Body of pancreas (tissue), 4 donors: ENCODE measurements around the gene FBXO40. TPM values are rescaled to one million over a fixed set of nuclear protein-coding genes. Genes with fewer than 3 reads are reported as not detected.
"Not testable (repeated sequence)": the region's sequence is repeated elsewhere in the genome, so short reads cannot be mapped to it uniquely, and the experiment has no call there.

Source experiments
- ATAC-seq: fragments of 150-250 bp; one replicate; pipeline ENCODE4 v1.9.1; 2016
- DNase-seq, 4 donors: peaks; one replicate each; pipeline ENCODE4 v3.0.0-alpha.2; 2019
- H3K27ac ChIP-seq, 4 donors: fragments of 200-600 bp; sonication (generic); 1 replicate in 3 of 4; 2 replicates in 1 of 4; pipeline versions ENCODE4 v1.5.1 to v1.6.1; 2016 to 2019; ENCODE audit warnings: mild to moderate bottlenecking in 1 of 4, mixed read lengths in 1 of 4, moderate library complexity in 1 of 4
- H3K27me3 ChIP-seq, 2 donors: fragments of 200-600 bp; sonication (generic); one replicate each; pipeline ENCODE4 v1.6.0; 2016; ENCODE audit warnings: mild to moderate bottlenecking in 1 of 2
- H3K36me3 ChIP-seq, 2 donors: fragments of 200-600 bp; sonication (generic); replicated peaks in 1 of 2; 2 replicates each; pipeline ENCODE4 v1.5.1; 2016; ENCODE audit warnings: low read depth in 2 of 2; ENCODE audit not compliant: insufficient read depth in 1 of 2
- H3K4me1 ChIP-seq: fragments of 200-600 bp; sonication (generic); one replicate; pipeline ENCODE4 v1.6.0; 2016
- H3K4me3 ChIP-seq, 2 donors: fragments of 200-600 bp; sonication (generic); 1 replicate in 1 of 2; 2 replicates in 1 of 2; pipeline ENCODE4 v1.5.1; 2016 to 2019
- H3K9me3 ChIP-seq, 3 donors: fragments of 200-600 bp; sonication (generic); 1 replicate in 2 of 3; 2 replicates in 1 of 3; pipeline ENCODE4 v1.5.1; 2016
- POLR2A ChIP-seq, 3 donors: fragments of 450-650 bp; IDR thresholded peaks; one replicate each; pipeline ENCODE4 v1.6.1; 2016; ENCODE audit warnings: antibody characterized with exemption in 3 of 3, mild to moderate bottlenecking in 2 of 3
- WGBS, 2 donors: methylation state at CpG; one replicate each; pipeline ENCODE4 v1.1.5; 2017; 5-methylcytosine and 5-hydroxymethylcytosine counted together
- intact Hi-C: fragments of 100-400 bp; cut with DNase I; formaldehyde crosslinking; loops from one replicate; pipeline ENCODE4 v1.15.1; 2023
- total RNA-seq, 2 donors: library from RNA; depleted of rRNA; stranded (reverse); fragments of >200 nt; gene quantifications; one replicate each; pipeline ENCODE4 v1.1.0, GENCODE V29; 2016
- TF ChIP-seq, protein P1 (sequence below), 7 experiments: fragments of 450-650 bp in 4 of 7; fragments of 200-600 bp in 3 of 7; sonication (generic) in 3 of 7; IDR thresholded peaks; one replicate each; pipeline ENCODE4 v1.5.1; 2016 to 2019; ENCODE audit warnings: antibody characterized with exemption in 7 of 7

FBXO40 gene
- total RNA-seq, 2 donors from 2014 or later = not detected

DNA sequence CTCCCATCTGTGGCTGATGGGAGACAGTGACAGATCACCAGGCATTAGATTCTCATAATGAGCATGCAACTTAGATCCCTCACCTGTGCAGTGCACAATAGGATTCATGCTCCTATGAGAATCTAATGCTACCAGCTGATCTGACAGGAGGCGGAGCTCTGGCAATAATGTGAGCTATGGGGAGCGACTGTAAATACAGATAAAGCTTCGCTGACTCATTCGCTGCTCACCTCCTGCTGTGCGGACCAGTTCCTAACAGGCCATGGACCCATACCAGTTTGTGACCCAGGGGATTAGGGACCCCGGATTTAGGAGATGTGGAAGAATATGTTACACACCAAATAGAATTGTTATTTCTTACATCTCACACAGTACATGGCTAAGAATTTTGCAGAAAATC, 18.7 kb upstream of the FBXO40 start:
- intact Hi-C loops = no loop called here
- TF ChIP-seq POLR2A (IDR thresholded peaks at IDR 0.05) = no peak
- TF ChIP-seq, protein P1, sequence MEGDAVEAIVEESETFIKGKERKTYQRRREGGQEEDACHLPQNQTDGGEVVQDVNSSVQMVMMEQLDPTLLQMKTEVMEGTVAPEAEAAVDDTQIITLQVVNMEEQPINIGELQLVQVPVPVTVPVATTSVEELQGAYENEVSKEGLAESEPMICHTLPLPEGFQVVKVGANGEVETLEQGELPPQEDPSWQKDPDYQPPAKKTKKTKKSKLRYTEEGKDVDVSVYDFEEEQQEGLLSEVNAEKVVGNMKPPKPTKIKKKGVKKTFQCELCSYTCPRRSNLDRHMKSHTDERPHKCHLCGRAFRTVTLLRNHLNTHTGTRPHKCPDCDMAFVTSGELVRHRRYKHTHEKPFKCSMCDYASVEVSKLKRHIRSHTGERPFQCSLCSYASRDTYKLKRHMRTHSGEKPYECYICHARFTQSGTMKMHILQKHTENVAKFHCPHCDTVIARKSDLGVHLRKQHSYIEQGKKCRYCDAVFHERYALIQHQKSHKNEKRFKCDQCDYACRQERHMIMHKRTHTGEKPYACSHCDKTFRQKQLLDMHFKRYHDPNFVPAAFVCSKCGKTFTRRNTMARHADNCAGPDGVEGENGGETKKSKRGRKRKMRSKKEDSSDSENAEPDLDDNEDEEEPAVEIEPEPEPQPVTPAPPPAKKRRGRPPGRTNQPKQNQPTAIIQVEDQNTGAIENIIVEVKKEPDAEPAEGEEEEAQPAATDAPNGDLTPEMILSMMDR (IDR thresholded peaks at IDR 0.05) = no peak
- H3K9me3 ChIP-seq = no peaks in the 10 kb centered on the region

DNA sequence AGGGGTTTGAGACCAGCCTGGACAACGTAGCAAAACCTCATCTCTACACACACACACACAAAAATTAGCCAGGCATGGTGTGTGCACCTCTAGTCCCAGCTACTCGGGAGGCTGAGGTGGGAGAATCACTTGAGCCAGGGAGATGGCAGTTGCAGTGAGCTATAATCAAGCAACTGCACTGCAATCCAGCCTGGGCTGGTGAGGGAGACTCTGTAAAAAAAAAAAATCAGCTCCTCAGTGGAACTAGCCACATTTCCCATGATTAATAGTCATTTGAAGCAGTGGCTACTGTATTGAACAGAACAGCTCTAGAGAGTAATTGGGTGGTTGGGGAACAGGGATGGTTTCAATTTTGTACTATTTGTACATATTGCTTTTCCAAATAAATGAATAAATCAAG, 11.5 kb upstream of the FBXO40 start:
- no peak for DNase-seq
- H3K4me3 ChIP-seq = no peak overlapping the region
- ATAC-seq = no peak
- intact Hi-C loops = no loop called here
- WGBS, 2 donors = 50 to 55% methylated on average over 2 of the region's 2 CpGs
- H3K27ac ChIP-seq = no peak overlapping the region
- H3K4me1 ChIP-seq = no peaks in the 10 kb centered on the region
- no peaks in the 10 kb centered on the region for H3K36me3 ChIP-seq
- no peak for TF ChIP-seq POLR2A (IDR thresholded peaks at IDR 0.05)
- TF ChIP-seq, protein P1 (IDR thresholded peaks at IDR 0.05) = no peak
- no peaks in the 10 kb centered on the region for H3K27me3 ChIP-seq
- no peaks in the 10 kb centered on the region for H3K9me3 ChIP-seq

More for the DNA sequence above, 18.7 kb upstream of the FBXO40 start:
- WGBS, 2 donors = 33 to 34% methylated on average over 6 of the region's 6 CpGs
- Histone ChIP-seq H3K27me3 (no peaks in the 10 kb centered on the region), H3K27ac (no peak overlapping the region), H3K4me3 (no peak overlapping the region), H3K4me1 (no peaks in the 10 kb centered on the region), H3K36me3 (no peaks in the 10 kb centered on the region)
- ATAC-seq (peak; percentile 71), DNase-seq (peak; percentile 47 to 71 (median 60))

DNA sequence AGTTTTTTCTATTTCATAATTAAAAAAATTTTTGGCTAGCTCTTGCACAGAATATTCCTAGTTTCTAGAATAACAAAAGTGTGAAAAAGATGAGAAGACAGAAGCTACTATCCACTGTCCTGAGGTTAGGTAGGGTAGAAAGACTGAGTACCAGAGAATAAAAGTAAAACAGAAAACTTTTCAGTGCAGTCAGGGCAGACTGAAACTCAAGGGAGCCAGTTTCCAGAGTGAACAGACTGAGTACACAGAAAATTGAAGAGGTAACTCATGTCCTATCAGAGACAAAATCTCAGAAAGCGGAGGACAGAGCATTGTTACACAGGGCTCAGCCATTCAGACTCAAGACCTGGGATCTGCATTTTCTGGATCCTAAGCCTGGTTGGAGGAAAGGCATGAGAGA, 8.8 kb upstream of the FBXO40 start:
- intact Hi-C loops = no loop called here
- DNase-seq = no peak
- no peaks in the 10 kb centered on the region for H3K36me3 ChIP-seq
- H3K4me1 ChIP-seq = no peaks in the 10 kb centered on the region
- no peak overlapping the region for H3K4me3 ChIP-seq
- no peak for ATAC-seq
- no peaks in the 10 kb centered on the region for H3K27me3 ChIP-seq
- TF ChIP-seq POLR2A (IDR thresholded peaks at IDR 0.05) = no peak
- TF ChIP-seq, protein P1 (IDR thresholded peaks at IDR 0.05) = no peak
- H3K9me3 ChIP-seq = no peaks in the 10 kb centered on the region
- H3K27ac ChIP-seq = no peak overlapping the region
- 80 to 86% methylated on average over 1 of the region's 1 CpG for whole genome bisulfite sequencing, 2 donors

DNA sequence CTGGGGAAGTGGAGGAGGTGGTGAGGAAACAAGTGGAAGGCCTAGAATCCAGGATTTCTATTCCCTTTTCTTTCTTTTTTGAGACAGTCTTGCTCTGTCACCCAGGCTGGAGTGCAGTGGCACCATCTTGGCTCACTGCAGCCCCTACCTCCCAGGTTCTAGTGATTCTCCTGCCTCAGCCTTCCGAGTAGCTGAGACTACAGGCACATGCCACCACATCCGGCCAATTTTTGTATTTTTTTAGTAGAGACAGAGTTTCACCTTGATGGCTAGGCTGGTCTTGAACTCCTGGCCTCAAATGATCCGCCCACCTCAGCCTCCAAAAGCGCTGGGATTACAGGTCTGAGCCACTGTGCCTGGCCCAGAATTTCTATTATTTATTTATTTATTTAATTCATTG, 627 bp downstream of the FBXO40 start:
- H3K9me3 ChIP-seq, H3K36me3 ChIP-seq, H3K27ac ChIP-seq, H3K4me3 ChIP-seq, H3K27me3 ChIP-seq, ATAC-seq, DNase-seq, intact Hi-C loops, H3K4me1 ChIP-seq: not testable (repeated sequence)
- 94 to 97% methylated on average over 4 of the region's 4 CpGs for WGBS, 2 donors

DNA sequence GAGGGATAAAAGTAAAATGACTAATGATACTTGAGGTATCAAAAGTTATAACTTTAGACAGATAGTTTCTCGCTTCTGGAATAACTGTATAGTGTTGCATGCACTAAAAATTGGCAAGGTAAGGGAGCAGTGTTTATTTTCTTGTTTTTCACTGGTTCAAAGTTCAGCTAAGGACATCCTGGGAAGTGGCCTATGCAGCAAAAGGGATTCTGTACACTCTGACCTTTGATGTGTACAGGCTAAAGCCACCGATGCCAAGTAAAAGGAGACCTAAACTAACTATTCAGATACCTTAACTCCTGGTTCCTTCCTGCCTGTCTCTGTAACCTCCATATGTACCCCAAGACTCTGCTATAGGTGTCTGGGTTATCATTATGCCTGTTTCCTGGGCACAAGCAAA, 1.7 kb downstream of the FBXO40 start:
- ATAC-seq = no peak
- H3K4me1 ChIP-seq = no peaks in the 10 kb centered on the region

More for the DNA sequence above, 1.7 kb downstream of the FBXO40 start:
- DNase-seq = no peak
- H3K4me3 ChIP-seq = no peak overlapping the region
- H3K36me3 ChIP-seq = no peaks in the 10 kb centered on the region
- intact Hi-C loops = no loop called here
- WGBS, 2 donors = 52 to 58% methylated on average over 2 of the region's 2 CpGs
- no peaks in the 10 kb centered on the region for H3K27me3 ChIP-seq
- TF ChIP-seq, protein P1 (IDR thresholded peaks at IDR 0.05) = no peak
- TF ChIP-seq POLR2A (IDR thresholded peaks at IDR 0.05) = no peak
- no peak overlapping the region for H3K27ac ChIP-seq
- H3K9me3 ChIP-seq = no peaks in the 10 kb centered on the region
